ENCODE measurements around the gene RBM8A.

Gene RBM8A

GRCh38 chr1:145927063-145927886 is at the start of gene RBM8A:
Gene RBM8A (minus strand): TSS chr1:145927484. CDS start chr1:145927426, 58 bp downstream.
- peak; percentile 99 for DNase-seq

GRCh38 chr1:145977016-145977415 is 49.7 kb upstream of the RBM8A start:
- DNase-seq = no peak

GRCh38 chr1:145975216-145975615 is 47.9 kb upstream of the RBM8A start:
- no peak for DNase-seq

DNA sequence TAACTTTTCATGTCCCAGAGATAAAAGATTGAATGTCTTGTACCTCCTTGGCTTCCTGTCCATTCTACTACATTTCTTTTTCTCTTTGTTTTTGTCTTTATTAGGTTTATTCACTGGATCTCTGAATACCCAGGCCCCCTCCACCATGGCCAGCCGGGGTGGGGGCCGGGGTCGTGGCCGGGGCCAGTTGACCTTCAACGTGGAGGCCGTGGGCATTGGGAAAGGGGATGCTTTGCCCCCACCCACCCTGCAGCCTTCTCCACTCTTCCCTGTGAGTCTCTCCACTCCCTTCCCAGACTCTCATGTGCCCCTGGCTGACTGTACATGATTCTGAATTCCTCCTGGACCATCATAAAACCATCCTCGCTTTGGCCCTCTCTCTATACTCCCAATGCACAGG is 47.4 kb upstream of the RBM8A start:
- no peak for DNase-seq

DNA sequence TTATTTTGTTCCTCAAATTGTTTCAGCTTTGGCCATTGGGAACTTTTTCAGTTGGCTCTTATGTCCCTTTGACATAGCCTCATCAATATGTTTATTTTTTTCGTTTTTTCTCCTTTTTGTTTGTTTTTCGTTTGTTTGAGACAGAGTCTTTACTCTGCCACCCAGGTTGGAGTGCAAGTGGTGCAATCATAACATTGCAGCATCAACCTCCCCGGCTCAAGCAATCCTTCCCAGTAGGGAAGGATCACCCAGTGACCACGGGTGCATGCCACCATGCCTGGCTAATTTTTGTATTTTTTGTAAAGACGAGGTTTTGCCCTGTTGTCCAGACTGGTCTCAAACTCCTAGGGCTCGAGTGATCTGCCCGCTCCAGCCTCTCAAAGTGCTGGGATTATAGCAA is 45.3 kb upstream of the RBM8A start:
- DNase-seq = no peak

GRCh38 chr1:145967288-145967687 is 40.0 kb upstream of the RBM8A start:
- DNase-seq = no peak

- no peak for DNase-seq
These were observed 37.9 kb upstream of the RBM8A start for GRCh38 chr1:145965119-145965744.

DNA sequence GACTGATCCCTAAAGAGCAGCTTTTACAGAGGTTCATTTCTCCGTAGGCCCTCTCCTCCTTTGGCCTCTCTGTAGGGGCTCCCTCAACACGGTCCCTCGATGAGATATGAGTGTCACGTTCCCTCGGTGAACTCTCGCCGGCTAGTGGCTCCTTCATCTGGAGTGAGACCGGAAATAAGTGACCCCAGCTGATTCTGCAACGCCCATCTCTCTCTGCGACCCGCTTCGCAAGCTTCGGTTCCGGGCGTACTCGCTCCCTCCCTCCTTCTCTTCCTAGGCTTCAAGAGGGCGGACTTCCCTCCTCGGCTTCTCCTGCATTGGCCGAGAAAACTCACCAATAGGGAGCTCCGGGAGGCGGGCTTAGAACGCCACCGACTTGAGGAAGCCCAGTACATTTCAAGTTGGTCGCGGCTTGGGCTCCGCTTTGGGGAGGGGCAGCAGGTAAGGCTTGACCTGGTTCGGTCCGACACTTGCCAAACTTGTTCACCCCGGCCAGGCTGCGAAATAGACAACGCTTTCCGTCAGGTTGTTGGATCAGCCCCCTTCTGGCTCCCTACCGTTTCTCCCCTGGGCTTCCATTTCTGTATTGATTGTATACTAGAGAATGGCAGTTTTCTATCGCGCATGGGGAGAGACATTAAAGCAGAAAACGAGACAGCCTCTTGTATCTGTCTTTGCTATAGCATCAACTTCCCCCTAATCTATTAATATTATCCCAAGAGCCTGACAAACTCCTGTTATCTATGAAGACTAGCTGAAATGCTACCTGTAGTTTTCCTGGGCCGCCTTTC is 37.2 kb upstream of the RBM8A start, which contains the start of the genes ANKRD34A and POLR3GL:
ANKRD34A (minus strand) TSS at position 248 of the 791 bp plus-strand sequence. CDS start 2,816 bp downstream, outside the sequence.
POLR3GL (plus strand) TSS at position 363 of the 791 bp plus-strand sequence. CDS start 10,176 bp downstream, outside the sequence.
- DNase-seq = peak; percentile 98

DNA sequence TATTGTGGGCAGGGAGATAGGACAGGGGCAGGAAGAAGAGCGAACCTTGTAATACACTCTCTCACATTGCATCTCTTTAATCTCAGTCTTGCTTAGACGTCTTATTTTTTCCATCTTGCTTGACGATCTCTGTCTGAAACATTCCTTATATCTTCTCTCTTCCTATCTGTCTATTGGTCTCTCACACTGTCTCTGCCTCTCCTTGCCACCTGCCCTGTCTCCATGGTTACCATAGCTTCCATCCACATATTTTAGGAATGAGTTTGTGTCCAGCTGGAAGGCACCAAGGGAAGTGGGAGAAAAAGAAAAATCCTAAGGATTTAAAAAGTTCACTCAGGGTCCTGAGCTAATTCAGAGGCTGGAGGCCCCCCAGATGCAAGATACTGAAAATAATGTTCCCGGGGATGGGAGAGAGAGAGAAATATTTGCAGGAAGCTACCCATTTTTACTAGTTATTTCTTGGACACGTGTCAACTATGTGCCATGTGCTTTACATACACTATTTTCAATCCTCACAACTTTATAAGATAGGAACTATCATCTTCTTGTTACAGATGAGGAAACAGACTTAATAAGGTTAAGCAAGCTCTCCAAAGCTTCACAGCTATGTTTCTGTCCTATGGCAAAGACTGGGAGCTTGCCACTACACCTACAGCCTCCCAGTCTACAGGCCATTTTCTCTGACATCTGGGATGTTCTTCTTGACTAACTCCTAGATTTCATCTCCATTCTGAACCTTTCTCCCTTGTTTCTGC is 36.2 kb upstream of the RBM8A start:
- DNase-seq = no peak

DNA sequence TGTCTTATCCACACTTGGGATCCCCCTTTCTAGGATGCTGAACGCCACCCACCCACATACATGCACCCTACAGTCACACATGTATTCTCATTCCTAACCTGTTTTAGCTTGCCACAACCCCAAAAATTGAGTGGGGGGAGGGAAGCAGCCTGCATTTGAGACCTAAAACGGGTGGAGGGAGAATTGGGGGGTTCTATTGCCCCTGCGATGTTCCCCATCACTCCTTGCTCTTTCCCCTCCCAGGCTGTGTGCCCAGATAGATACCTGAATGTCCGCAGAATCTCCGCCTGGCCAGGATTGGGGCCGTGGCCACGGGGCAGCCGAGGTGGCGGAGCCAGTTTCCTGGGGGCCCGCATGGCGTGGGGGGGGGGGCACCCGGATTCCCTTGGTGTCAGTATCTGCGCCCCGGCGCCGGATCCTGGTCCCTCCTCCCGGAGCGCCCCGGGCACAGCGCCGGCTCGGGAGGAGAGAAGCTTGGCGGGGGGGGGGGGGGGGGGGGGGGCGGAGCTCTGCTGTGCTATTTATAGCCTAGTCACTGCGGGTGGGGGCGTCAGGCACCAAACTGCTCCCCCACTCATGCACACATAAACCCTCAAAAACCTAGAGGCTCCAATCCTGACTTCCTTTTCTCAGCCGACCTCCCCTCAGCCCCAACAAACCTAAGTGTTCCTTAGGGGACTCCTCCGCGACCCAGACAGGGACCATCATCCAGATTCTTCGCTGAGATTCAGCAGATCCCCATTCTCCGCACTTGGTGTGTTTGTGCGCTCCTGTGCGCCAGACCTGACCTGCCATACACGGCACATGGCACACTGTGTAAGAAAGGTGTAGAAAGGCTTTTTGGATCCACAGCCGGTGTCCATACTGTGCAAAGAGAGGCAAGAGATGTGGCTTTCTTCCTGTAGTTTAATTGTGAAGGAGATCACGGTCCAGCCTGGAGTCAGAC is 35.1 kb upstream of the RBM8A start:
- DNase-seq = peak; percentile 58

DNA sequence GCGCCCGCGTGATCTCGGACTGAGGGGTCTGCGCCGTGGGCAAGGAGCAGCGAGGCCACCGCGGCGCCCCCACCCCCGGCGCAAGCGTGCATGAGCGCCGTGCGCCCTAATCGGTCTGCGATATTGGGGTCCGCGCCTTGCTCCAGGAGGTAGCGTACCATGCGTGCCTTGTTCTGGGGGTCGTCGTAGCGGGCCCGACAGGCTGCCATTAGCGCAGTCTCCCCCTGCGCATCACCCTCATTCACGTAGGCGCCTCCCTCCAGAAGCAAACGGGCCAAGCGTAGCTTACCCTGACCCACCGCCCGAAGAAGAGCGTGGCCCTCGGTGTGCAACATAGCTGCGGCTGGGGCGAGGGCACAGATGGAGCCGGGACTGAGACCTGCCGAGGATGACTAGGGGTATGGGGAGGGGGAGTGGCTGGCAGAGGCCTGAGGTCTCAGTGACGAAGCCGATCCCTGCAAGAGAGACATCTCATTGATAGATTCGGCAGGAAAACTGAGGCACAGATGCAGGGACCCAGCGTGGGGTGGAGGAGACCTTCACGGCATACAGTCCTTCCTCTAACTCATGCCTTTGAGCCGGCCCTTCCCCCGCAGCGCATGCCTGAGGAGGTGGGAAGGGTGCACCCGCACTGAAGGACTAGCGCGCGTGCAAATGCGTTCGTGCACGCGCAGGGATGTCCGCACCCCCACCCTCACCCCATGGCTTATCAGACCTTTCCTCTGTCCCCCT is 34.3 kb upstream of the RBM8A start:
- peak; percentile 81 for DNase-seq

- peak; percentile 64 for DNase-seq
These were observed 33.8 kb upstream of the RBM8A start for GRCh38 chr1:145961109-145961424.

DNA sequence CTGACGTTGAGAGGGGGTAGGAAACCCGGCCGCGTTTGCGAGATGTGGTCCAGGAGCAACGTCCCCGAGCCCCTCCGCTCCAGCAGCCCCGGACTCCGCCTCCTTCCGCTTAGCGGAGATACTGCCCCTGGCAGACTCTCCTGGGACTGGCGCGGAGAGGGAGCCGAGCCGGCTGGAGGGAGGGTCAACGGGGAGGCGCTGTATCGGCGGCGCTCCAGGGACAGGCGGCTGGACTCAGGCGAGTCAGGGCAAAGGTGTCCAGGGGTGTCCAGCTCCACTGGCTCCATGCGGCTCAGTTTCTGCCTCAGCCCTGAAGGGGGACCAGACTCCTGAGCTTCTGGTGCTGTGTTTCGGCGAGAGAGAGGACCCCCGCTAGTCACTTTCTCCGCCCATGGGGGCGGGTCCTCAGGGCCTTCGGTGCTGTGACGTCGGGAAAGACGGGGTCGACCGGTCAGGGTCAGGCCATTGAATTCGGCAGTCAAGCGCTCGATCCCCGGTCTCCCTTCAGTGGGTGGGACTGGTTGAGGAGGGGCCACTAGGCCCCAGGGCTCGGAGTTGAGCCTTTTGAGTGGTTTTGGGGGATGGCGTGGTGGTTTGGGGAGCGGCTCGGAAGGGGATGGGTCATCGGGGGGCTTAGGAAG is 33.3 kb upstream of the RBM8A start:
- peak; percentile 95 for DNase-seq

- peak; percentile 90 for DNase-seq
These were observed 32.7 kb upstream of the RBM8A start for GRCh38 chr1:145959957-145960467.

DNA sequence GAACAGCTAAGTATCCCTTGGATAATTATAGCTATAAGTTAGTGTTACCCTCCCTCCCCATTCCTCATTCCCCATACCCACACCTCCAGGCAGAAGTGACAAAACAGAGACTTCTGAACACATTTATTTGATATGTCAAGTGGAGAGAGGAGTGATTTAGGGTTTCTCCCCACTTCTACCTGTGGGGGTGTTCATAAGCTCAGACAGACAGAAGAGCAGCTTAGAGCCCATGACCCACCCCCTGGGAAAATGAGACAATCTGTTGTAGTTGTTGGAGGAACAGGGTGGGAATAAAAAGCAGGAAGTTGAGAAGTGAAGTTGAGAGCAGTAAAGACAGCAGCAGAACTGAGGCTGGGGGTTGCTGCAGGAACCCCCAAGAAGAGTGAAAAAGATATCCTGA is 32.0 kb upstream of the RBM8A start:
- DNase-seq = peak; percentile 49

GRCh38 chr1:145958734-145959133 is 31.4 kb upstream of the RBM8A start:
- no peak for DNase-seq

GRCh38 chr1:145957443-145958319 is 30.4 kb upstream of the RBM8A start, which contains the start of gene LIX1L:
Gene LIX1L (minus strand): TSS chr1:145958017. CDS start chr1:145957927, 90 bp downstream.
- peak; percentile 100 for DNase-seq

DNA sequence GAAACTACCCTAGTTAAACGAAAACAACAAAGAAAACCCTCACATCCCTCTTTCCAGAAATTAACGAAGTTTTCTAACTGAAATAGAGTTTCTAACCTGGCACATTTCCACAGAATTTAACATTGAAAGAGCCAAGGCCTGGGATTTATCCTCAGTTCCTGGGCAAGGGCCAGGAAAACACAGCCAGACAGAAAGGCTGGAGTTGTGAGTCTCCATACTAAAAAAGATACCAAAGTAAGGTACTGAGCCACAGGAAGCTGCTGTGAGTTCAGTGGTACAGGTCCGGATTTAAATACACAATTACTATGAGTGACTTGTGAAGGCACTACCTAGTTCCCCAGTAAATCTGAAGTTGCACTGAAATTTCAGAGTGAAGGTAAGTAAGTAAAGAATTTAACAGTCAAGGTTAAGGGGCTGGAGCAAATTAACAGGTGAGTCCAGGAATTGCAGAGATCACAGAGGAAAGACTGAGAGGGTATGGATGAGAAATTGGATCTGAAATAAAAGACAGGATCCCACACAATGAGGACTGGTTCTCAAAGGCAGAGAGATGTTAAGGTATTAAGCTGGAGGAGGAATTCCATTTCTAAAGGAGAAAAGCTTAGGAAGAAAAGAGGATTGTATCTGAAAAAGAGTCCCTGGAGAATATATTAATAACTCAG is 29.6 kb upstream of the RBM8A start:
- DNase-seq = no peak

Measured in NCI-H82 (cell line).